Mesenchymal stem cell (in vitro differentiated cells and primary cell): Measurements from ENCODE around the gene KCNN3.

Experiments
- DNase-seq: peaks from one replicate; pipeline ENCODE4 v3.0.0-alpha.2; 2013
- H2AFZ ChIP-seq: one replicate; pipeline ENCODE4 v1.6.1; 2013; ENCODE audit warnings: low read depth, mild to moderate bottlenecking, control low read depth, inconsistent platforms, low read length, moderate library complexity
- H2AK5ac ChIP-seq: 2 replicates; pipeline ENCODE4 v1.6.1; 2013; ENCODE audit warnings: low read length, moderate library complexity, mild to moderate bottlenecking, inconsistent platforms; ENCODE audit not compliant: severe bottlenecking
- H2BK120ac ChIP-seq: one replicate; pipeline ENCODE4 v1.6.1; 2013; ENCODE audit warnings: low read depth, mild to moderate bottlenecking, inconsistent platforms, low read length, moderate library complexity
- H2BK12ac ChIP-seq, 2 experiments: one replicate each; pipeline ENCODE4 v1.6.1; 2013; ENCODE audit warnings: inconsistent platforms in 2 of 2, low read length in 2 of 2, mild to moderate bottlenecking in 2 of 2, moderate library complexity in 2 of 2, control low read depth in 1 of 2
- H2BK15ac ChIP-seq: one replicate; pipeline ENCODE4 v1.6.1; 2013; ENCODE audit warnings: mild to moderate bottlenecking, low read depth, inconsistent platforms; ENCODE audit not compliant: poor library complexity, severe bottlenecking
- H2BK5ac ChIP-seq: 2 replicates; pipeline ENCODE4 v1.6.1; 2013; ENCODE audit warnings: low read depth, mild to moderate bottlenecking, low read length, control low read depth, inconsistent platforms; ENCODE audit not compliant: poor library complexity, severe bottlenecking
- H3K14ac ChIP-seq, 2 experiments: one replicate each; pipeline ENCODE4 v1.6.1; 2013; ENCODE audit warnings: inconsistent platforms in 2 of 2, low read length in 2 of 2, control low read depth in 1 of 2, mild to moderate bottlenecking in 1 of 2, moderate library complexity in 1 of 2
- H3K18ac ChIP-seq, 2 experiments: one replicate each; pipeline ENCODE4 v1.6.1; 2013; ENCODE audit warnings: inconsistent platforms in 2 of 2, low read length in 2 of 2, control low read depth in 1 of 2, low read depth in 1 of 2, mild to moderate bottlenecking in 1 of 2
- H3K23ac ChIP-seq, 2 experiments: one replicate each; pipeline ENCODE4 v1.6.1; 2013; ENCODE audit warnings: inconsistent platforms in 2 of 2, low read length in 2 of 2, mild to moderate bottlenecking in 2 of 2, moderate library complexity in 2 of 2, control low read depth in 1 of 2
- H3K27ac ChIP-seq: 2 replicates; pipeline ENCODE4 v1.5.1; 2013; ENCODE audit warnings: mild to moderate bottlenecking, moderate library complexity, low read length, control low read depth, inconsistent platforms; ENCODE audit not compliant: poor library complexity, severe bottlenecking
- H3K27me3 ChIP-seq, 2 experiments: 2 replicates each; pipeline versions ENCODE4 v1.6.1 to v1.7.0; 2013; ENCODE audit warnings: low read length in 2 of 2, mild to moderate bottlenecking in 2 of 2, moderate library complexity in 2 of 2, control low read depth in 1 of 2, inconsistent platforms in 1 of 2; ENCODE audit not compliant: control insufficient read depth in 1 of 2, insufficient read depth in 1 of 2
- H3K36me3 ChIP-seq, 2 experiments: 2 replicates each; pipeline versions ENCODE4 v1.6.1 to v1.7.0; 2013; ENCODE audit warnings: low read length in 2 of 2, control low read depth in 1 of 2, inconsistent platforms in 1 of 2, low read depth in 1 of 2, mild to moderate bottlenecking in 1 of 2; ENCODE audit not compliant: insufficient read depth in 2 of 2, control insufficient read depth in 1 of 2
- H3K4ac ChIP-seq, 2 experiments: one replicate each; pipeline ENCODE4 v1.6.1; 2013; ENCODE audit warnings: inconsistent platforms in 2 of 2, low read length in 2 of 2, mild to moderate bottlenecking in 2 of 2, moderate library complexity in 2 of 2, control low read depth in 1 of 2, low read depth in 1 of 2
- H3K4me1 ChIP-seq: 2 replicates; pipeline ENCODE4 v1.6.1; 2013; ENCODE audit warnings: low read depth, low read length, control low read depth; ENCODE audit not compliant: control insufficient read depth, insufficient read depth
- H3K4me2 ChIP-seq: 2 replicates; pipeline ENCODE4 v1.6.1; 2013; ENCODE audit warnings: low read length, mild to moderate bottlenecking, inconsistent platforms; ENCODE audit not compliant: poor library complexity, severe bottlenecking
- H3K4me3 ChIP-seq, 2 experiments: 2 replicates each; pipeline versions ENCODE4 v1.5.1 to v1.7.0; 2013; ENCODE audit warnings: low read length in 2 of 2, mild to moderate bottlenecking in 2 of 2, control low read depth in 1 of 2, low read depth in 1 of 2; ENCODE audit not compliant: insufficient read depth in 1 of 2
- H3K79me1 ChIP-seq: replicated peaks from 2 replicates; pipeline ENCODE4 v1.6.1; 2013; ENCODE audit warnings: mild to moderate bottlenecking, control low read depth, low read length, inconsistent platforms; ENCODE audit not compliant: poor library complexity, severe bottlenecking
- H3K9ac ChIP-seq: 2 replicates; pipeline ENCODE4 v1.7.0; 2013; ENCODE audit warnings: mild to moderate bottlenecking, low read length, moderate library complexity
- H3K9me3 ChIP-seq: 2 replicates; pipeline ENCODE4 v1.7.0; 2013; ENCODE audit warnings: mild to moderate bottlenecking, low read length; ENCODE audit not compliant: control insufficient read depth
- H4K8ac ChIP-seq: one replicate; pipeline ENCODE4 v1.6.1; 2013; ENCODE audit warnings: inconsistent platforms, mild to moderate bottlenecking, low read length, moderate library complexity
- H4K91ac ChIP-seq: one replicate; pipeline ENCODE4 v1.6.1; 2013; ENCODE audit warnings: mild to moderate bottlenecking, low read length, inconsistent platforms
- WGBS: methylation state at CpG from one replicate; pipeline ENCODE4 v1.1.7; 2013; ENCODE audit warnings: mixed read lengths; 5-methylcytosine and 5-hydroxymethylcytosine counted together

The KCNN3 gene

DNA sequence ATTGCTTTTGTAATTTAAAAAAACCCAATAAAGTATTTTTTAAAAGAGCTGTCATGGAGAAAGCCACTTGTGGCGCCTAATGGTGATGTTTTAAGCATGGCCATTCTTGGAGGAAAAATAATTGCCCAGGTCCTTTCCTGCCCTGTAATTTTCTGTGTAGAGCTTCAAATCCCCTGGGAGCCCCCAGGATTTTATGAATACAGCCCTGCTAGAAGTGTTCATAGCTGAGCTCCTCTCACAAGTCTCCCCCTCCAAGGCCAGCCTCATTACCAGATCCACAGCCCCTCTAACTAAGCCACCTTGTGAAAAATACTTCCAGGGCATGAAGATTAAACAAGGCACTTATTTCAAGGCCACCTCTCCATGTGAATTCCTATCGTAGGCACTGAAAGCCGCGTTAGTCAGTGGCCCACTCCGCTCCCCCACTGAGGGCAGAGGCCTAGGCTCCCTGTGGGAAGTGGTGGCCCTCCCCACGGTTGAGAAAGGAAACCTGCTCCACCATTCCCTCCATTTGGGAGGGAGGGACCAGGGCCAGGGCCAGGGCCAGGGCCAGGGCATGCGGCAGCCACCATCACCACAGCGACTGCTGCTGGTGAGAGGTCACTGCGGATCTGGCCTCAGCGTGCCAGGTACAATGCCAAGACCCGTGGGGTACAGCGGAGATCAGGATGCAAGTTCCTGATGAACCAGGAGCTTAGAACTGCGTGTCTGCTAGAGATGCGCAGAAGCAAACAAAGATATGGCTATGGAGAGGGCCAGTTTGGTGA lies 83.1 kb downstream of the KCNN3 start:
- Histone ChIP-seq H3K9me3 (no peaks in the 10 kb centered on the region), H3K4ac (no peak overlapping the region), H2BK15ac (no peak overlapping the region), H3K36me3 (no peaks in the 10 kb centered on the region), H2BK120ac (no peak overlapping the region), H3K23ac (no peak overlapping the region), H3K4me1 (peaks cover 2% of the 10 kb centered on the region), H3K18ac (no peak overlapping the region), H3K4me2 (no peak overlapping the region), H3K27me3 (peaks cover 57 to 63% of the 10 kb centered on the region in 2 experiments), H3K9ac (no peak overlapping the region), H3K27ac (no peak overlapping the region), H2BK5ac (no peak overlapping the region), H4K91ac (no peak overlapping the region), H3K4me3 (no peak overlapping the region), H3K79me1 (no peaks in the 10 kb centered on the region), H2AFZ (no peak overlapping the region), H2BK12ac (no peak overlapping the region), H2AK5ac (no peak overlapping the region), H3K14ac (peak overlapping the region in 1 of 2 experiments; percentile 19), H4K8ac (no peak overlapping the region)
- 91% methylated on average over 14 of the region's 14 CpGs for whole genome bisulfite sequencing
- no peak for DNase-seq

DNA sequence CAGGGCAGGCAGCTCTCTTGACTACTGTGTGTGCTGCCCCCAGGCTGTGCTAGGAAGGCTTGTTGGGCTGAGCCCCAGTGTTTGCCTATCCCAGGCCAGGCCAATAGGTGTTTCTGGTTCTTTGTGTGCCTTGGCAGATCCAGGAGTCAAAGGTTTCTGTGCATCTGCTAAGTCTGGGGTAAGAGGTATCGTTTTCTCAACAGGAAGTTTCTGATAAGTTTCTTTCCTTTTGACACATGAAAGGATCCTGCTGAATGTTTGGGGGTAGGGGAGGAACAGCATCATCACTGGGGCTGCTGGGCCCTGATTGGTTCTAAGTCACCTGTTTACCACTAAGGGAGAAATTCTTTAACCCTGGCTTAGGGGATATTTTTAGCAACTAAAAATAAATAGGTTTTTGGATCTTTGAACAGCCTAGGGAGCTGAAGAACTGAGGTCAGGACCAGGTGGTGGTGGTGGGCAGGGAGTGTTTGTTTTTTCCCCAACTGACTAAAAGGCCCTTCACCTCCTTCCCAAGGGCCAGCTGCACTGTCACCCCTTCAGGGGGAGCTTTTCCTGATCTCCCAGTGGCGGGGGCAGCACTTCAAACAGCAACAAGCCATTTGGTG lies 85.1 kb downstream of the KCNN3 start:
- H2BK5ac ChIP-seq, result no peak overlapping the region
- no peak overlapping the region for H3K4ac ChIP-seq
- WGBS, result 31% methylated on average over 2 of the region's 2 CpGs
- H3K23ac ChIP-seq, result no peak overlapping the region
- H3K27ac ChIP-seq, result no peak overlapping the region
- H3K4me2 ChIP-seq, result no peak overlapping the region
- H4K8ac ChIP-seq, result no peak overlapping the region
- H3K9me3 ChIP-seq, result no peaks in the 10 kb centered on the region
- no peak overlapping the region for H3K4me3 ChIP-seq
- no peak overlapping the region for H2BK120ac ChIP-seq
- no peaks in the 10 kb centered on the region for H3K4me1 ChIP-seq
- H3K14ac ChIP-seq, result no peak overlapping the region
- no peak overlapping the region for H2BK15ac ChIP-seq
- DNase-seq, result no peak
- no peaks in the 10 kb centered on the region for H3K79me1 ChIP-seq
- no peaks in the 10 kb centered on the region for H3K36me3 ChIP-seq
- H2BK12ac ChIP-seq, result no peak overlapping the region
- no peak overlapping the region for H3K9ac ChIP-seq
- no peak overlapping the region for H2AK5ac ChIP-seq
- H2AFZ ChIP-seq, result no peak overlapping the region
- H3K27me3 ChIP-seq, result peaks cover 63 to 68% of the 10 kb centered on the region in 2 experiments
- no peak overlapping the region for H3K18ac ChIP-seq
- H4K91ac ChIP-seq, result no peak overlapping the region

DNA sequence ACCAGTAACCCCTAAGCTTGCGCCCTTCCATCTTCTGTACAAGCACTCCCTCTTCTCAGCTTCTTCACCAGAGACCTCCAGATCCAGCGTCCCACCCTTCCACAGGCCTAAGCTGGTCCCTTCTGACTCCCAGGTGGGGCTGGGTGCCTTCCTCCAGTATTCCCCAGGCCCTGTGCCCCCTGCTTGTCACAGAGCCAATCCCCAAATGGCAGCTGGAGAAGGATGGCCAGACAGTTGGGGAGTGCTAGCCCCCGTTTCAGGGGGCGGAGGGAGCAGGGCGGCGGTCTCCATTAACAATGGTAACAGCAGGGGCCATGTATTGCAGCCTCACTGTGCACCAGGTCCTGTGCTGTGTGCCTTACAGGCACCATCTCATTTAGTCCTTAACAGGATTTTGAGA lies 85.7 kb downstream of the KCNN3 start:
- no peak overlapping the region for H3K27ac ChIP-seq
- H3K79me1 ChIP-seq, result no peaks in the 10 kb centered on the region
- no peak overlapping the region for H2AFZ ChIP-seq
- no peak overlapping the region for H3K4me2 ChIP-seq
- 92% methylated on average over 6 of the region's 6 CpGs for WGBS
- no peaks in the 10 kb centered on the region for H3K36me3 ChIP-seq
- no peak overlapping the region for H3K9ac ChIP-seq
- H3K14ac ChIP-seq, result no peak overlapping the region
- H3K18ac ChIP-seq, result no peak overlapping the region
- H3K23ac ChIP-seq, result no peak overlapping the region
- H3K4me3 ChIP-seq, result no peak overlapping the region
- no peak overlapping the region for H4K91ac ChIP-seq
- no peaks in the 10 kb centered on the region for H3K4me1 ChIP-seq
- H2BK120ac ChIP-seq, result no peak overlapping the region
- no peak for DNase-seq
- no peak overlapping the region for H2BK12ac ChIP-seq
- no peak overlapping the region for H4K8ac ChIP-seq
- H2AK5ac ChIP-seq, result no peak overlapping the region
- H2BK15ac ChIP-seq, result peak overlapping the region; percentile 58
- H3K4ac ChIP-seq, result no peak overlapping the region
- H3K27me3 ChIP-seq, result peaks cover 61 to 64% of the 10 kb centered on the region in 2 experiments
- no peaks in the 10 kb centered on the region for H3K9me3 ChIP-seq
- no peak overlapping the region for H2BK5ac ChIP-seq

DNA sequence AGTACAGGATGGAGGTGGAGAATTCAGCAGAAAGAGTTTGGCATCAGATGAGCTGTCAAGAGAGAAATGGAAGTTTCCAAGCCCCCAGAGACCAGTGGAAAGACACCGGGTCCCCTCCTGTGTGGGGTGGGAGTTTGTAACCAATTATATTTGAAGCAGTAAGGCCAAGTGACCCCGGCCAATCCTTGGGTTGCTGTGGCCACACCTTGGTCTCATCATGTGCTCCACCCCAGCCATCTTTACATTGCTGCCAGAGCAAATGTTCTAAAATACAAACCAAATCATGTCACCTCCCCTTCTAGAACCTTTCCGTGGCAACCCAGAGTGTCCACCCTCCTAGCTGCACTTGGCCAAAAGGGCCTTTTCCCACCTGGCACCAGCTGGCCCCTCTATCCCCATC lies 86.1 kb downstream of the KCNN3 start:
- Histone ChIP-seq H3K4me1 (no peaks in the 10 kb centered on the region), H2BK120ac (no peak overlapping the region), H3K4me3 (no peak overlapping the region), H2AK5ac (no peak overlapping the region), H3K27me3 (peaks cover 58 to 61% of the 10 kb centered on the region in 2 experiments), H3K79me1 (no peaks in the 10 kb centered on the region), H2BK15ac (no peak overlapping the region), H2BK12ac (no peak overlapping the region), H2BK5ac (no peak overlapping the region), H3K36me3 (no peaks in the 10 kb centered on the region), H3K4ac (no peak overlapping the region), H3K9me3 (no peaks in the 10 kb centered on the region), H3K14ac (no peak overlapping the region), H4K8ac (no peak overlapping the region), H3K18ac (no peak overlapping the region), H4K91ac (no peak overlapping the region), H3K23ac (no peak overlapping the region), H2AFZ (no peak overlapping the region), H3K9ac (no peak overlapping the region), H3K4me2 (no peak overlapping the region), H3K27ac (no peak overlapping the region)
- WGBS, result 88% methylated on average over 3 of the region's 3 CpGs
- DNase-seq, result no peak
